ENCODE results near the gene SRP9.

- TF ChIP-seq RFX5 (IDR thresholded peaks at IDR 0.05; ENCODE audit: low read length) (no peak), CTCF (IDR thresholded peaks at IDR 0.05) (no peak), RXRA (IDR thresholded peaks at IDR 0.05; ENCODE audit: borderline replicate concordance, low read depth) (no peak), POLR2AphosphoS5 (IDR thresholded peaks at IDR 0.05; ENCODE audit: low read depth, low read length) (no peak), TCF12 (IDR thresholded peaks at IDR 0.05) (no peak), GABPA (IDR thresholded peaks at IDR 0.05; ENCODE audit: low read depth) (no peak), EP300 (IDR thresholded peaks at IDR 0.05; ENCODE audit: borderline replicate concordance in 1 of 2, low read depth in 1 of 2, low read length in 1 of 2) (no peak), FOSL2 (IDR thresholded peaks at IDR 0.05; ENCODE audit: borderline replicate concordance, low read depth) (no peak)
Measured at GRCh38 chr1:225794954-225795353, 17.3 kb downstream of the SRP9 start.

Data from SK-N-SH (cell line).